Panc1 (cell line): ENCODE results near the gene SORBS1. TPM values are rescaled to one million over a fixed set of nuclear protein-coding genes. Genes with fewer than 3 reads are reported as not detected.

Experiments
- ATAC-seq: fragments of 200-7000 bp; cut with Tn5 transposase; 2 replicates; pipeline ENCODE4 v1.9.1; 2020; ENCODE audit warnings: mild to moderate bottlenecking, moderate library complexity
- BruUV-seq: library from RNA; stranded (reverse); fragments of 400-500 nt; replicated peaks from 2 replicates; lab custom pipeline; 2021; lab: Mats Ljungman, UMichigan
- CTCF ChIA-PET: fragments of 300-600 bp; sonication (Branson Sonifier 250); formaldehyde crosslinking; loops from one replicate; lab custom pipeline; 2022; ENCODE audit warnings: antibody characterized with exemption; lab: Charles Lee
- POLR2A ChIA-PET: fragments of 300-600 bp; sonication (Branson Sonifier 250); formaldehyde crosslinking; loops from one replicate; lab custom pipeline; 2022; ENCODE audit warnings: antibody characterized with exemption; lab: Charles Lee
- DNase-seq: peaks from one replicate; pipeline ENCODE4 v3.0.0-alpha.2; 2010; ENCODE audit warnings: low read depth, low spot score
- H3K27ac ChIP-seq: 2 replicates; pipeline ENCODE4 v1.5.1; 2011; ENCODE audit warnings: mild to moderate bottlenecking, low read length, inconsistent platforms
- H3K27me3 ChIP-seq: fragments of 200-500 bp; sonication (Bioruptor generic); 2 replicates; pipeline ENCODE4 v1.6.0; 2014; ENCODE audit warnings: low read length, inconsistent platforms; ENCODE audit not compliant: control insufficient read depth, insufficient read depth
- H3K36me3 ChIP-seq: fragments of 200-500 bp; sonication (Bioruptor generic); 2 replicates; pipeline ENCODE4 v1.5.1; 2014; ENCODE audit warnings: inconsistent platforms, mild to moderate bottlenecking, low read length, moderate library complexity; ENCODE audit not compliant: control insufficient read depth, insufficient read depth
- H3K4me1 ChIP-seq: 2 replicates; pipeline ENCODE4 v1.5.1; 2011; ENCODE audit warnings: inconsistent platforms, mild to moderate bottlenecking, low read length, moderate library complexity; ENCODE audit not compliant: control insufficient read depth, insufficient read depth
- H3K4me3 ChIP-seq, 2 experiments: 2 replicates each; pipeline ENCODE4 v1.5.1; 2011 to 2012; ENCODE audit warnings: low read depth in 2 of 2, low read length in 2 of 2, mild to moderate bottlenecking in 2 of 2, inconsistent platforms in 1 of 2, moderate library complexity in 1 of 2
- H3K9me3 ChIP-seq: fragments of 200-500 bp; sonication (Bioruptor generic); 2 replicates; pipeline ENCODE4 v1.5.1; 2014; ENCODE audit warnings: low read depth, mild to moderate bottlenecking, inconsistent platforms, low read length, moderate library complexity; ENCODE audit not compliant: control insufficient read depth, insufficient read depth
- CTCF ChIP-seq: fragments of 450-650 bp; IDR thresholded peaks from 2 replicates; pipeline ENCODE4 v1.5.1; 2017; ENCODE audit warnings: mild to moderate bottlenecking
- POLR2AphosphoS5 ChIP-seq: IDR thresholded peaks from 2 replicates; pipeline ENCODE4 v1.6.1; 2012; ENCODE audit warnings: mild to moderate bottlenecking, low read depth, low read length, moderate library complexity
- REST ChIP-seq, 2 experiments: IDR thresholded peaks; 2 replicates each; pipeline ENCODE4 v1.6.1; 2011 to 2012; ENCODE audit warnings: low read depth in 2 of 2, control low read depth in 1 of 2, low read length in 1 of 2, mild to moderate bottlenecking in 1 of 2, moderate library complexity in 1 of 2; ENCODE audit not compliant: insufficient read depth in 1 of 2
- SIN3A ChIP-seq: IDR thresholded peaks from 2 replicates; pipeline ENCODE4 v1.6.1; 2012; ENCODE audit warnings: low read depth, mild to moderate bottlenecking, low read length, moderate library complexity, borderline replicate concordance; ENCODE audit not compliant: insufficient read depth
- TCF7L2 ChIP-seq: IDR thresholded peaks from 2 replicates; pipeline ENCODE4 v1.6.1; 2011; ENCODE audit warnings: mild to moderate bottlenecking, low read depth, low read length, inconsistent platforms
- in situ Hi-C: cut with HindIII; loops from 2 replicates; pipeline ENCODE4 v1.10.0; 2016; ENCODE audit warnings: low sequenced_read_pairs, low pct_unique_long_range_greater_than_20kb
- intact Hi-C: fragments of 100-400 bp; cut with micrococcal nuclease; formaldehyde crosslinking; loops from one replicate; pipeline ENCODE4 v1.10.0; 2022; ENCODE audit not compliant: unreplicated experiment
- total RNA-seq: library from RNA; stranded (reverse); gene quantifications from one replicate; pipeline ENCODE4 v1.2.1, GENCODE V29; 2021; ENCODE audit not compliant: unreplicated experiment

Gene SORBS1
- total RNA-seq, 1 experiment from 2014 or later: 29.4 TPM

GRCh38 chr10:95558593-95559320, 2.4 kb downstream of the SORBS1 start:
- intact Hi-C loops: no loop called here
- BruUV-seq: no TSS peak
- Histone ChIP-seq H3K27me3 (no peaks in the 10 kb centered on the region), H3K36me3 (no peaks in the 10 kb centered on the region), H3K27ac (peak overlapping the region; percentile 10; the same call in 1 of the 2 replicates), H3K4me1 (peaks cover 22% of the 10 kb centered on the region), H3K4me3 (peak overlapping the region in 1 of 2 experiments; percentile 13; a peak in 2 of 4 replicates), H3K9me3 (no peaks in the 10 kb centered on the region)
- ATAC-seq (no peak), DNase-seq (no peak)
- CTCF ChIA-PET: no interaction called here
- no peak for TF ChIP-seq CTCF
- TF ChIP-seq SIN3A: no peak
- TF ChIP-seq POLR2AphosphoS5: no peak
- no peak for TF ChIP-seq TCF7L2
- TF ChIP-seq REST (IDR thresholded peaks at IDR 0.05; ENCODE audit: insufficient read depth in 1 of 2, low read depth in 2 of 2, low read length in 1 of 2): no peak
- POLR2A ChIA-PET: no interaction called here
- in situ Hi-C loops: no loop called here

- Histone ChIP-seq H3K9me3 (no peaks in the 10 kb centered on the region), H3K27ac (peak overlapping the region; percentile 25; the same call in 1 of the 2 replicates), H3K4me3 (no peak overlapping the region), H3K27me3 (no peaks in the 10 kb centered on the region), H3K4me1 (peaks cover 22% of the 10 kb centered on the region), H3K36me3 (no peaks in the 10 kb centered on the region)
- in situ Hi-C loops: no loop called here
- DNase-seq (no peak), ATAC-seq (no peak)
- CTCF ChIA-PET: interaction anchor here (0.6 kb wide), 1 partner anchor 42 kb away, joined by 9 read pairs; no protein-coding TSS in a partner anchor
- intact Hi-C loops: no loop called here
- no TSS peak for BruUV-seq
- no peak for TF ChIP-seq CTCF
- POLR2A ChIA-PET: interaction anchor here (0.6 kb wide), 1 partner anchor 805 kb away, joined by 4 read pairs; no protein-coding TSS in a partner anchor
Observed at GRCh38 chr10:95556994-95557767, 4.0 kb downstream of the SORBS1 start.
